Stimulated activated memory B cell treated with anti-CD40 and anti-IgM and Interleukin-4, amounts not matched to agents 10 μg/mL and 1 μg/mL and 100 μg/mL, for 72 hours (primary cell): ENCODE measurements around the gene RASGRF1.
"Not testable (repeated sequence)": the region's sequence is repeated elsewhere in the genome, so short reads cannot be mapped to it uniquely, and the experiment has no call there.

Experiments used
- ATAC-seq: fragments of 150-1000 bp; cut with Tn5 transposase; 2 replicates; pipeline ENCODE4 v1.10.0; 2021
- H3K27ac Mint-ChIP-seq: one replicate; pipeline ENCODE4 v1.8.0; 2022; ENCODE audit warnings: mild to moderate bottlenecking, mixed read lengths
- H3K27me3 Mint-ChIP-seq: one replicate; pipeline ENCODE4 v1.8.0; 2022; ENCODE audit warnings: mixed read lengths
- H3K36me3 Mint-ChIP-seq: one replicate; pipeline ENCODE4 v1.8.0; 2022; ENCODE audit warnings: mixed read lengths
- H3K4me1 Mint-ChIP-seq: one replicate; pipeline ENCODE4 v1.8.0; 2022; ENCODE audit warnings: mixed read lengths
- H3K4me3 Mint-ChIP-seq: one replicate; pipeline ENCODE4 v1.8.0; 2022; ENCODE audit warnings: mild to moderate bottlenecking, moderate library complexity, mixed read lengths
- H3K9me3 Mint-ChIP-seq: one replicate; pipeline ENCODE4 v1.8.0; 2022; ENCODE audit warnings: mixed read lengths

Gene RASGRF1

GRCh38 chr15:78999636-79000035 is 90.9 kb downstream of the RASGRF1 start:
- no peaks in the 10 kb centered on the region for H3K9me3 Mint-ChIP-seq
- peaks cover 6% of the 10 kb centered on the region for H3K36me3 Mint-ChIP-seq
- H3K4me1 Mint-ChIP-seq, result peaks cover 27% of the 10 kb centered on the region
- H3K27ac Mint-ChIP-seq, result peak overlapping the region; percentile 30
- ATAC-seq, result no peak
- H3K27me3 Mint-ChIP-seq, result no peaks in the 10 kb centered on the region
- no peak overlapping the region for H3K4me3 Mint-ChIP-seq

- peaks cover 6% of the 10 kb centered on the region for H3K36me3 Mint-ChIP-seq
- H3K27me3 Mint-ChIP-seq, result no peaks in the 10 kb centered on the region
- peak overlapping the region; percentile 30 for H3K27ac Mint-ChIP-seq
- H3K4me3 Mint-ChIP-seq, result no peak overlapping the region
- H3K9me3 Mint-ChIP-seq, result no peaks in the 10 kb centered on the region
- ATAC-seq, result no peak
- peaks cover 16% of the 10 kb centered on the region for H3K4me1 Mint-ChIP-seq
Observed at GRCh38 chr15:78998526-78998925, 92.1 kb downstream of the RASGRF1 start.

- H3K27me3 Mint-ChIP-seq, result no peaks in the 10 kb centered on the region
- ATAC-seq, result no peak
- H3K9me3 Mint-ChIP-seq, result peaks cover 1% of the 10 kb centered on the region
- peak overlapping the region; percentile 30 for H3K27ac Mint-ChIP-seq
- no peak overlapping the region for H3K4me3 Mint-ChIP-seq
- H3K36me3 Mint-ChIP-seq, result peaks cover 6% of the 10 kb centered on the region
- H3K4me1 Mint-ChIP-seq, result peaks cover 16% of the 10 kb centered on the region
Observed at GRCh38 chr15:78997981-78998499, 92.5 kb downstream of the RASGRF1 start.

- Mint-ChIP-seq H3K36me3 (peaks cover 9% of the 10 kb centered on the region), H3K27ac (peak overlapping the region; percentile 30), H3K4me1 (peaks cover 17% of the 10 kb centered on the region), H3K9me3 (peaks cover 3% of the 10 kb centered on the region), H3K4me3 (no peak overlapping the region), H3K27me3 (no peaks in the 10 kb centered on the region)
- no peak for ATAC-seq
Observed at GRCh38 chr15:78996894-78997275, 93.7 kb downstream of the RASGRF1 start.

GRCh38 chr15:78995921-78996893 is 94.4 kb downstream of the RASGRF1 start:
- Mint-ChIP-seq H3K4me1 (peaks cover 20% of the 10 kb centered on the region), H3K9me3 (peaks cover 3% of the 10 kb centered on the region), H3K36me3 (peaks cover 16% of the 10 kb centered on the region), H3K4me3 (no peak overlapping the region), H3K27ac (peak overlapping the region; percentile 30), H3K27me3 (no peaks in the 10 kb centered on the region)
- ATAC-seq, result no peak

GRCh38 chr15:78995161-78995560 is 95.4 kb downstream of the RASGRF1 start:
- H3K27me3 Mint-ChIP-seq, H3K4me3 Mint-ChIP-seq, H3K27ac Mint-ChIP-seq, ATAC-seq, H3K9me3 Mint-ChIP-seq: not testable (repeated sequence)
- Mint-ChIP-seq H3K4me1 (peaks cover 20% of the 10 kb centered on the region), H3K36me3 (peaks cover 23% of the 10 kb centered on the region)

GRCh38 chr15:78993931-78994530 is 96.5 kb downstream of the RASGRF1 start:
- no peak for ATAC-seq
- no peak overlapping the region for H3K4me3 Mint-ChIP-seq
- peaks cover 3% of the 10 kb centered on the region for H3K9me3 Mint-ChIP-seq
- H3K27me3 Mint-ChIP-seq, result no peaks in the 10 kb centered on the region
- peaks cover 25% of the 10 kb centered on the region for H3K36me3 Mint-ChIP-seq
- peak overlapping the region; percentile 44 for H3K27ac Mint-ChIP-seq
- peaks cover 20% of the 10 kb centered on the region for H3K4me1 Mint-ChIP-seq

- peak overlapping the region; percentile 44 for H3K27ac Mint-ChIP-seq
- peaks cover 3% of the 10 kb centered on the region for H3K9me3 Mint-ChIP-seq
- peaks cover 25% of the 10 kb centered on the region for H3K36me3 Mint-ChIP-seq
- H3K4me3 Mint-ChIP-seq, result no peak overlapping the region
- peaks cover 25% of the 10 kb centered on the region for H3K4me1 Mint-ChIP-seq
- no peak for ATAC-seq
- no peaks in the 10 kb centered on the region for H3K27me3 Mint-ChIP-seq
Observed at GRCh38 chr15:78993257-78993930, 97.2 kb downstream of the RASGRF1 start.

GRCh38 chr15:78992416-78993256 is 97.9 kb downstream of the RASGRF1 start:
- H3K27me3 Mint-ChIP-seq, result no peaks in the 10 kb centered on the region
- no peak for ATAC-seq
- H3K9me3 Mint-ChIP-seq, result peaks cover 3% of the 10 kb centered on the region
- peaks cover 32% of the 10 kb centered on the region for H3K4me1 Mint-ChIP-seq
- no peak overlapping the region for H3K4me3 Mint-ChIP-seq
- peaks cover 25% of the 10 kb centered on the region for H3K36me3 Mint-ChIP-seq
- peak overlapping the region; percentile 44 for H3K27ac Mint-ChIP-seq

GRCh38 chr15:78991879-78992278 is 98.7 kb downstream of the RASGRF1 start:
- Mint-ChIP-seq H3K36me3 (peaks cover 25% of the 10 kb centered on the region), H3K27ac (peak overlapping the region; percentile 44), H3K4me1 (peaks cover 35% of the 10 kb centered on the region), H3K27me3 (no peaks in the 10 kb centered on the region), H3K9me3 (peaks cover 3% of the 10 kb centered on the region), H3K4me3 (no peak overlapping the region)
- no peak for ATAC-seq

GRCh38 chr15:78991476-78991875 is 99.1 kb downstream of the RASGRF1 start:
- H3K27ac Mint-ChIP-seq, result no peak overlapping the region
- H3K9me3 Mint-ChIP-seq, result peaks cover 3% of the 10 kb centered on the region
- peaks cover 35% of the 10 kb centered on the region for H3K4me1 Mint-ChIP-seq
- no peak for ATAC-seq
- H3K36me3 Mint-ChIP-seq, result peaks cover 25% of the 10 kb centered on the region
- H3K4me3 Mint-ChIP-seq, result no peak overlapping the region
- H3K27me3 Mint-ChIP-seq, result no peaks in the 10 kb centered on the region

- Mint-ChIP-seq H3K27ac (no peak overlapping the region), H3K27me3 (no peaks in the 10 kb centered on the region), H3K36me3 (peaks cover 25% of the 10 kb centered on the region), H3K4me1 (peaks cover 35% of the 10 kb centered on the region), H3K9me3 (peaks cover 3% of the 10 kb centered on the region), H3K4me3 (no peak overlapping the region)
- no peak for ATAC-seq
Observed at GRCh38 chr15:78990278-78990677, 100.3 kb downstream of the RASGRF1 start.

GRCh38 chr15:78989701-78990240 is 100.8 kb downstream of the RASGRF1 start:
- H3K27ac Mint-ChIP-seq, result no peak overlapping the region
- H3K27me3 Mint-ChIP-seq, result no peaks in the 10 kb centered on the region
- ATAC-seq, result no peak
- H3K9me3 Mint-ChIP-seq, result peaks cover 3% of the 10 kb centered on the region
- peaks cover 35% of the 10 kb centered on the region for H3K4me1 Mint-ChIP-seq
- no peak overlapping the region for H3K4me3 Mint-ChIP-seq
- H3K36me3 Mint-ChIP-seq, result peaks cover 25% of the 10 kb centered on the region

GRCh38 chr15:78988361-78988911 is 102.1 kb downstream of the RASGRF1 start:
- H3K4me1 Mint-ChIP-seq, result peaks cover 39% of the 10 kb centered on the region
- peak overlapping the region; percentile 83 for H3K27ac Mint-ChIP-seq
- H3K9me3 Mint-ChIP-seq, result peaks cover 3% of the 10 kb centered on the region
- peaks cover 35% of the 10 kb centered on the region for H3K36me3 Mint-ChIP-seq
- H3K27me3 Mint-ChIP-seq, result no peaks in the 10 kb centered on the region
- peak; percentile 74 for ATAC-seq
- H3K4me3 Mint-ChIP-seq, result no peak overlapping the region
